H1 (cell line): ENCODE results near the gene RIMKLA. TPM values are rescaled to one million over a fixed set of nuclear protein-coding genes. Genes with fewer than 3 reads are reported as not detected.

ENCODE experiments used
- CTCF ChIA-PET: fragments of 300-600 bp; sonication (Branson Sonifier 250); formaldehyde crosslinking; loops from one replicate; lab custom pipeline; 2021; ENCODE audit not compliant: partially characterized antibody; lab: Charles Lee
- POLR2A ChIA-PET: fragments of 300-600 bp; sonication (Branson Sonifier 250); formaldehyde crosslinking; loops from one replicate; lab custom pipeline; 2021; ENCODE audit warnings: inconsistent platforms; ENCODE audit not compliant: partially characterized antibody; lab: Charles Lee
- DNase-seq, 2 experiments: peaks; one replicate each; pipeline versions ENCODE4 v3.0.0 to v3.0.0-alpha.2; 2010 to 2022; ENCODE audit warnings: low spot score in 2 of 2, low read depth in 1 of 2, mixed read lengths in 1 of 2
- FAIRE-seq: peaks from 2 replicates; lab custom pipeline; 2011; peaks lifted over from hg19 to GRCh38; lab: Jason Lieb, UNC
- H2AFZ ChIP-seq: 2 replicates; pipeline ENCODE4 v1.8.1; 2012; ENCODE audit warnings: low read length, inconsistent platforms
- H2AK5ac ChIP-seq: 2 replicates; pipeline ENCODE4 v1.6.1; 2013; ENCODE audit warnings: low read depth, low read length
- H2BK120ac ChIP-seq: replicated peaks from 2 replicates; pipeline ENCODE3; 2013; ENCODE audit warnings: low read depth, low read length, inconsistent platforms
- H2BK12ac ChIP-seq: 2 replicates; pipeline ENCODE4 v1.6.1; 2013; ENCODE audit warnings: low read depth, low read length
- H2BK15ac ChIP-seq: 2 replicates; pipeline ENCODE4 v1.6.1; 2013; ENCODE audit warnings: low read length
- H2BK20ac ChIP-seq: 2 replicates; pipeline ENCODE4 v1.6.1; 2013; ENCODE audit warnings: low read length
- H2BK5ac ChIP-seq: 2 replicates; pipeline ENCODE4 v1.6.1; 2013; ENCODE audit warnings: low read depth, low read length
- H3K14ac ChIP-seq: 2 replicates; pipeline ENCODE4 v1.6.1; 2013; ENCODE audit warnings: inconsistent platforms; ENCODE audit not compliant: insufficient read length
- H3K18ac ChIP-seq: 2 replicates; pipeline ENCODE4 v1.6.1; 2013; ENCODE audit warnings: low read length; ENCODE audit errors: extremely low read depth
- H3K23ac ChIP-seq: 2 replicates; pipeline ENCODE4 v1.6.1; 2013; ENCODE audit warnings: inconsistent platforms; ENCODE audit not compliant: insufficient read length
- H3K23me2 ChIP-seq: 2 replicates; pipeline ENCODE4 v1.6.1; 2013; ENCODE audit warnings: low read depth, low read length
- H3K27ac ChIP-seq: 2 replicates; pipeline ENCODE4 v1.6.1; 2011; ENCODE audit warnings: low read depth, low read length, inconsistent platforms
- H3K27me3 ChIP-seq, 4 experiments: replicated peaks in 1 of 4; 1 replicate in 1 of 4; 2 replicates in 3 of 4; pipeline versions ENCODE4 v1.6.1 to v1.8.1; 2011 to 2013; ENCODE audit warnings: low read length in 3 of 4, mild to moderate bottlenecking in 3 of 4, inconsistent platforms in 2 of 4, mixed read lengths in 2 of 4, moderate library complexity in 1 of 4; ENCODE audit not compliant: control insufficient read depth in 3 of 4, insufficient read depth in 3 of 4; ENCODE audit errors: extremely low read depth in 1 of 4
- H3K36me3 ChIP-seq, 4 experiments: 2 replicates each; pipeline versions ENCODE4 v1.6.1 to v1.8.1; 2011 to 2013; ENCODE audit warnings: mild to moderate bottlenecking in 4 of 4, low read length in 3 of 4, moderate library complexity in 2 of 4, control low read depth in 1 of 4, inconsistent platforms in 1 of 4; ENCODE audit not compliant: insufficient read depth in 4 of 4, control insufficient read depth in 2 of 4
- H3K4ac ChIP-seq: replicated peaks from 2 replicates; pipeline ENCODE3; 2013; ENCODE audit warnings: low read length, low read depth, mixed read lengths, inconsistent platforms; ENCODE audit not compliant: insufficient read length
- H3K4me1 ChIP-seq, 4 experiments: replicated peaks in 1 of 4; 1 replicate in 1 of 4; 2 replicates in 3 of 4; pipeline versions ENCODE4 v1.6.1 to v1.8.1; 2011 to 2013; ENCODE audit warnings: low read length in 3 of 4, inconsistent platforms in 2 of 4, mixed read lengths in 1 of 4; ENCODE audit not compliant: insufficient read depth in 4 of 4, control insufficient read depth in 3 of 4
- H3K4me2 ChIP-seq, 2 experiments: 2 replicates each; pipeline versions ENCODE4 v1.6.1 to v1.8.1; 2011 to 2013; ENCODE audit warnings: low read depth in 2 of 2, low read length in 2 of 2, control low read depth in 1 of 2, inconsistent platforms in 1 of 2, mild to moderate bottlenecking in 1 of 2; ENCODE audit not compliant: insufficient read depth in 1 of 2
- H3K4me3 ChIP-seq, 4 experiments: fragments of 200-600, 300-600 bp in 1 of 4; sonication (generic), shearing (Covaris generic), sonication (Bioruptor Twin) in 1 of 4; 2 replicates each; pipeline versions ENCODE4 v1.5.1 to v1.8.1; 2011 to 2016; ENCODE audit warnings: low read length in 4 of 4, low read depth in 3 of 4, control low read depth in 2 of 4, inconsistent platforms in 2 of 4, mild to moderate bottlenecking in 2 of 4, mixed read lengths in 1 of 4, moderate library complexity in 1 of 4; ENCODE audit not compliant: insufficient read depth in 2 of 4; ENCODE audit errors: extremely low read depth in 1 of 4
- H3K56ac ChIP-seq: replicated peaks from 2 replicates; pipeline ENCODE3; 2013; ENCODE audit warnings: low read depth, mild to moderate bottlenecking, mixed read lengths, low read length, inconsistent platforms; ENCODE audit not compliant: insufficient read length
- H3K79me1 ChIP-seq: 2 replicates; pipeline ENCODE4 v1.6.1; 2013; ENCODE audit warnings: low read depth, low read length, control low read depth
- H3K79me2 ChIP-seq, 2 experiments: 2 replicates each; pipeline versions ENCODE4 v1.6.1 to v1.8.1; 2012 to 2013; ENCODE audit warnings: low read length in 2 of 2, mild to moderate bottlenecking in 2 of 2, inconsistent platforms in 1 of 2; ENCODE audit not compliant: insufficient read depth in 2 of 2, control insufficient read depth in 1 of 2
- H3K9ac ChIP-seq, 4 experiments: replicated peaks in 1 of 4; 1 replicate in 1 of 4; 2 replicates in 3 of 4; pipeline versions ENCODE4 v1.6.1 to v1.8.1; 2011 to 2013; ENCODE audit warnings: low read depth in 3 of 4, low read length in 3 of 4, control low read depth in 2 of 4, mild to moderate bottlenecking in 2 of 4, moderate library complexity in 2 of 4, inconsistent platforms in 1 of 4; ENCODE audit errors: extremely low read depth in 1 of 4
- H3K9me3 ChIP-seq, 2 experiments: 2 replicates each; pipeline versions ENCODE4 v1.6.1 to v1.8.1; 2012 to 2013; ENCODE audit warnings: mild to moderate bottlenecking in 2 of 2, moderate library complexity in 2 of 2, control low read depth in 1 of 2, inconsistent platforms in 1 of 2, low read depth in 1 of 2, low read length in 1 of 2, mixed read lengths in 1 of 2; ENCODE audit not compliant: insufficient read depth in 2 of 2
- H4K20me1 ChIP-seq, 2 experiments: replicated peaks in 1 of 2; 2 replicates each; pipeline versions ENCODE3 to v1.8.1; 2011 to 2013; ENCODE audit warnings: inconsistent platforms in 2 of 2, low read length in 2 of 2, mild to moderate bottlenecking in 1 of 2; ENCODE audit not compliant: insufficient read depth in 2 of 2, control insufficient read depth in 1 of 2
- H4K5ac ChIP-seq: 2 replicates; pipeline ENCODE4 v1.6.1; 2013; ENCODE audit warnings: low read length, low read depth, mixed read lengths, inconsistent platforms; ENCODE audit not compliant: insufficient read length
- H4K8ac ChIP-seq: 2 replicates; pipeline ENCODE4 v1.8.0; 2013; ENCODE audit warnings: mild to moderate bottlenecking, moderate library complexity, low read length, inconsistent platforms; ENCODE audit not compliant: insufficient read depth; ENCODE audit errors: extremely low read depth
- H4K91ac ChIP-seq: replicated peaks from 2 replicates; pipeline ENCODE3; 2013; ENCODE audit warnings: low read length, mixed read lengths, inconsistent platforms; ENCODE audit not compliant: insufficient read length
- BCL11A ChIP-seq, 2 experiments: IDR thresholded peaks; one replicate each; pipeline ENCODE4 v1.6.1; 2011; ENCODE audit warnings: low read depth in 2 of 2, low read length in 2 of 2, mild to moderate bottlenecking in 2 of 2
- CBX8 ChIP-seq: fragments of 300-800, 300-1000 bp; sonication (generic); IDR thresholded peaks from 2 replicates; pipeline ENCODE4 v1.7.1; 2016; ENCODE audit warnings: low read depth, low read length, borderline replicate concordance
- MAX ChIP-seq: IDR thresholded peaks from 2 replicates; pipeline ENCODE4 v1.6.1; 2012; ENCODE audit warnings: inconsistent platforms
- SIN3A ChIP-seq, 2 experiments: IDR thresholded peaks in 1 of 2; conservative IDR thresholded peaks in 1 of 2; 2 replicates each; pipeline ENCODE4 v1.6.1; 2011 to 2012; ENCODE audit warnings: low read length in 2 of 2, improper control_type of control experiment in 1 of 2, low read depth in 1 of 2, mild to moderate bottlenecking in 1 of 2
- whole genome bisulfite sequencing, 2 experiments: shearing (Covaris generic) in 1 of 2; methylation state at CpG; one replicate each; pipeline versions ENCODE4 v1.1.6 to v1.1.7; 2013 to 2015; ENCODE audit warnings: low lambda C conversion rate in 2 of 2, mixed read lengths in 2 of 2, inconsistent platforms in 1 of 2, low coverage in 1 of 2, missing lambda C conversion rate in 1 of 2; ENCODE audit not compliant: insufficient replicate concordance in 2 of 2, insufficient coverage in 1 of 2, insufficient read length in 1 of 2; ENCODE audit errors: extremely low coverage in 1 of 2, missing lambda C conversion rate in 1 of 2; 5-methylcytosine and 5-hydroxymethylcytosine counted together
- polyA plus RNA-seq, 7 experiments: library from polyadenylated mRNA; depleted of rRNA in 3 of 7; stranded (reverse) in 5 of 7; unstranded in 2 of 7; fragments of >200 nt in 5 of 7; fragments of 200-250 nt in 2 of 7; gene quantifications; 1 replicate in 5 of 7; 2 replicates in 1 of 7; 4 replicates in 1 of 7; pipeline versions ENCODE4 v1.2.1 to v1.2.3, GENCODE V29; 2011 to 2013; ENCODE audit warnings: missing spikeins in 2 of 7, mixed read lengths in 2 of 7
- total RNA-seq: library from RNA; stranded (reverse); fragmentation: NEBNext Ultra II Directional; extraction: Animal tissue kit (Norgen Biotek cat#: 25700); gene quantifications from 2 replicates; pipeline ENCODE4 v1.2.1, GENCODE V29; 2021

RIMKLA gene
- total and polyA plus RNA-seq, 2 of the 8 experiments (the other 6 are each of a cell fraction or from before 2014, with no cell fraction given): 3.2 to 5.8 TPM

GRCh38 chr1:42450061-42450460 lies 69.5 kb downstream of the RIMKLA start:
- no peak overlapping the region for H2BK12ac ChIP-seq
- no peaks in the 10 kb centered on the region for H3K79me2 ChIP-seq
- no peaks in the 10 kb centered on the region for H3K9me3 ChIP-seq
- H3K23me2 ChIP-seq: no peaks in the 10 kb centered on the region
- H3K27me3 ChIP-seq: no peaks in the 10 kb centered on the region
- H3K4me1 ChIP-seq: no peaks in the 10 kb centered on the region
- ChIA-PET CTCF (interaction anchor here (1.1 kb wide), 1 partner anchor 19 kb away, joined by 3 read pairs; no protein-coding TSS in a partner anchor), POLR2A (no interaction called here)
- H3K9ac ChIP-seq: no peak overlapping the region
- no peak overlapping the region for H2BK120ac ChIP-seq
- H3K4ac ChIP-seq: no peak overlapping the region
- H3K27ac ChIP-seq: no peak overlapping the region
- H3K14ac ChIP-seq: no peak overlapping the region
- H2BK15ac ChIP-seq: no peak overlapping the region
- H3K4me3 ChIP-seq: no peak overlapping the region
- H3K18ac ChIP-seq: no peak overlapping the region
- H3K79me1 ChIP-seq: no peaks in the 10 kb centered on the region
- H4K20me1 ChIP-seq: no peaks in the 10 kb centered on the region
- H2AFZ ChIP-seq: no peak overlapping the region
- DNase-seq (no peak), FAIRE-seq (no peak)
- H2BK5ac ChIP-seq: no peak overlapping the region
- WGBS, 2 experiments: 100% methylated on average over 1 of the region's 1 CpG; no CpG with 5 or more reads in 1 of the 2 experiments
- TF ChIP-seq CBX8: no peak
- TF ChIP-seq BCL11A (IDR thresholded peaks at IDR 0.05; ENCODE audit: low read depth in 2 of 2, low read length in 2 of 2): no peak
- no peak for TF ChIP-seq SIN3A (conservative IDR thresholded peaks at IDR 0.05 in 1 of 2, IDR thresholded peaks at IDR 0.05 in 1 of 2; ENCODE audit: low read depth in 1 of 2, low read length in 2 of 2)
- TF ChIP-seq MAX: no peak
- no peak overlapping the region for H4K91ac ChIP-seq
- H3K4me2 ChIP-seq: no peak overlapping the region
- no peak overlapping the region for H4K8ac ChIP-seq
- H3K56ac ChIP-seq: no peak overlapping the region
- no peak overlapping the region for H2BK20ac ChIP-seq
- no peak overlapping the region for H3K23ac ChIP-seq
- no peak overlapping the region for H2AK5ac ChIP-seq
- H3K36me3 ChIP-seq: no peaks in the 10 kb centered on the region
- H4K5ac ChIP-seq: no peak overlapping the region
